CD4-positive, alpha-beta T cell (primary cell): Measurements from ENCODE around the gene KLHL3. TPM values are rescaled to one million over a fixed set of nuclear protein-coding genes. Genes with fewer than 3 reads are reported as not detected.

Experiments
- ATAC-seq: fragments of 200-7000 bp; cut with Tn5 transposase; one replicate; pipeline ENCODE4 v1.10.0; 2022; ENCODE audit warnings: mild to moderate bottlenecking; ENCODE audit not compliant: poor library complexity
- CTCF ChIA-PET: fragments of 350-600 bp; sonication (Branson Sonifier 250); formaldehyde crosslinking; loops from one replicate; lab custom pipeline; 2021; ENCODE audit warnings: antibody characterized with exemption, inconsistent platforms; lab: Charles Lee
- POLR2A ChIA-PET: fragments of 350-600 bp; sonication (Branson Sonifier 250); formaldehyde crosslinking; loops from one replicate; lab custom pipeline; 2021; ENCODE audit warnings: antibody characterized with exemption, inconsistent platforms; lab: Charles Lee
- DNase-seq, 14 experiments: peaks; one replicate each; pipeline ENCODE4 v3.0.0-alpha.2; 2013 to 2020; ENCODE audit warnings: mixed read lengths in 2 of 14
- H3K27ac ChIP-seq, 2 donors: one replicate each; pipeline versions ENCODE4 v1.5.1 to v1.7.0; 2013; ENCODE audit warnings: low read length in 2 of 2, low read depth in 1 of 2, mild to moderate bottlenecking in 1 of 2
- H3K27me3 ChIP-seq, 2 experiments: 1 replicate in 1 of 2; 2 replicates in 1 of 2; pipeline versions ENCODE4 v1.6.1 to v1.7.0; 2013; ENCODE audit warnings: low read length in 2 of 2, control low read depth in 1 of 2, mild to moderate bottlenecking in 1 of 2, moderate library complexity in 1 of 2; ENCODE audit not compliant: insufficient read depth in 2 of 2, control insufficient read depth in 1 of 2
- H3K36me3 ChIP-seq: one replicate; pipeline ENCODE4 v1.6.1; 2013; ENCODE audit warnings: low read length, control low read depth; ENCODE audit not compliant: insufficient read depth
- H3K4me1 ChIP-seq: one replicate; pipeline ENCODE4 v1.6.1; 2013; ENCODE audit warnings: low read length, control low read depth; ENCODE audit not compliant: insufficient read depth
- H3K4me3 ChIP-seq: one replicate; pipeline ENCODE4 v1.5.1; 2013; ENCODE audit warnings: mild to moderate bottlenecking, low read length, moderate library complexity
- H3K9me3 ChIP-seq, 2 experiments: 1 replicate in 1 of 2; 2 replicates in 1 of 2; pipeline versions ENCODE4 v1.6.1 to v1.7.0; 2013; ENCODE audit warnings: low read length in 2 of 2, mild to moderate bottlenecking in 2 of 2, control low read depth in 1 of 2, moderate library complexity in 1 of 2; ENCODE audit not compliant: control insufficient read depth in 1 of 2, insufficient read depth in 1 of 2
- H3K27ac Mint-ChIP-seq: one replicate; pipeline ENCODE4 v1.8.0; 2020; ENCODE audit warnings: mixed read lengths
- H3K27me3 Mint-ChIP-seq: one replicate; pipeline ENCODE4 v1.8.0; 2021; ENCODE audit warnings: mixed read lengths
- H3K36me3 Mint-ChIP-seq: one replicate; pipeline ENCODE4 v1.8.0; 2021; ENCODE audit warnings: low read depth, mixed read lengths
- H3K4me1 Mint-ChIP-seq: one replicate; pipeline ENCODE4 v1.8.0; 2021; ENCODE audit warnings: low read depth, mixed read lengths
- H3K4me3 Mint-ChIP-seq: one replicate; pipeline ENCODE4 v1.8.0; 2020; ENCODE audit warnings: mild to moderate bottlenecking, mixed read lengths
- H3K9me3 Mint-ChIP-seq: one replicate; pipeline ENCODE4 v1.8.0; 2020; ENCODE audit warnings: mixed read lengths
- intact Hi-C, 2 experiments: fragments of 100-400 bp; cut with DNase I in 1 of 2; cut with micrococcal nuclease in 1 of 2; formaldehyde crosslinking; loops; one replicate each; pipeline versions ENCODE4 v1.15.1 to v1.9.0; 2023 to 2025; cut with DNase I, micrococcal nuclease
- total RNA-seq, 174 experiments: library from RNA in 2 of 174; stranded (reverse) in 2 of 174; gene quantifications; one replicate each; pipeline ENCODE4 v1.2.3 and lab custom pipeline; 2021 to 2026
- TF ChIP-seq, protein P1 (sequence below): fragments of 200-600 bp; IDR thresholded peaks from one replicate; pipeline ENCODE4 v1.8.0; 2022; ENCODE audit warnings: antibody characterized with exemption, mild to moderate bottlenecking

The KLHL3 gene
- total RNA-seq, 2 experiments from 2014 or later: 22.0 to 25.9 TPM

DNA sequence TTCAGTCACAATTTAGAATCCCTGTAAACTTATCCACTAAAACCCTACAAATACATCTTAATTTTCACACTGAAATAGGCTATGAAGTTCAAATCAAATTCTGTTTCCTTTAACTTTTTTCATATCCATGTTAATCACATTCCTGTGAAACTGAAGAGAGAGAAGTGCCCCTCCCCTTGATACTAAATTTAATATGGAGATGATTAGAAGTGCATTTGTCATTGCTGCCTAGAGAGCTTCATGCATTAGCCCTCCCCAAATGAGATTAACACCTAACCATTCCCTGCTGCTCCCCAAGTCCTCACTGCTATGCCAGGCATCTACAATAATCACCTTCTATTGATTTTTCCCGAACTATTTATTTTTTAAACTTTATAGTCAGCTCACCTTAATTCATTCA is 151.6 kb downstream of the KLHL3 start:
- ATAC-seq (no peak), DNase-seq (no peak)
- no peak overlapping the region for H3K4me3 Mint-ChIP-seq
- H3K27ac ChIP-seq: no peak overlapping the region
- no peaks in the 10 kb centered on the region for H3K36me3 Mint-ChIP-seq
- no peaks in the 10 kb centered on the region for H3K4me1 ChIP-seq
- H3K27me3 ChIP-seq: peaks cover 0 to 10% of the 10 kb centered on the region in 2 experiments
- no peaks in the 10 kb centered on the region for H3K9me3 ChIP-seq
- H3K36me3 ChIP-seq: no peaks in the 10 kb centered on the region
- no peak overlapping the region for H3K4me3 ChIP-seq
- intact Hi-C loops: no loop called here
- H3K9me3 Mint-ChIP-seq: no peaks in the 10 kb centered on the region
- ChIA-PET CTCF (no interaction called here), POLR2A (no interaction called here)
- H3K4me1 Mint-ChIP-seq: no peaks in the 10 kb centered on the region
- TF ChIP-seq, protein P1, sequence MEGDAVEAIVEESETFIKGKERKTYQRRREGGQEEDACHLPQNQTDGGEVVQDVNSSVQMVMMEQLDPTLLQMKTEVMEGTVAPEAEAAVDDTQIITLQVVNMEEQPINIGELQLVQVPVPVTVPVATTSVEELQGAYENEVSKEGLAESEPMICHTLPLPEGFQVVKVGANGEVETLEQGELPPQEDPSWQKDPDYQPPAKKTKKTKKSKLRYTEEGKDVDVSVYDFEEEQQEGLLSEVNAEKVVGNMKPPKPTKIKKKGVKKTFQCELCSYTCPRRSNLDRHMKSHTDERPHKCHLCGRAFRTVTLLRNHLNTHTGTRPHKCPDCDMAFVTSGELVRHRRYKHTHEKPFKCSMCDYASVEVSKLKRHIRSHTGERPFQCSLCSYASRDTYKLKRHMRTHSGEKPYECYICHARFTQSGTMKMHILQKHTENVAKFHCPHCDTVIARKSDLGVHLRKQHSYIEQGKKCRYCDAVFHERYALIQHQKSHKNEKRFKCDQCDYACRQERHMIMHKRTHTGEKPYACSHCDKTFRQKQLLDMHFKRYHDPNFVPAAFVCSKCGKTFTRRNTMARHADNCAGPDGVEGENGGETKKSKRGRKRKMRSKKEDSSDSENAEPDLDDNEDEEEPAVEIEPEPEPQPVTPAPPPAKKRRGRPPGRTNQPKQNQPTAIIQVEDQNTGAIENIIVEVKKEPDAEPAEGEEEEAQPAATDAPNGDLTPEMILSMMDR: no peak
- H3K27ac Mint-ChIP-seq: no peak overlapping the region
- peaks cover 44% of the 10 kb centered on the region for H3K27me3 Mint-ChIP-seq

DNA sequence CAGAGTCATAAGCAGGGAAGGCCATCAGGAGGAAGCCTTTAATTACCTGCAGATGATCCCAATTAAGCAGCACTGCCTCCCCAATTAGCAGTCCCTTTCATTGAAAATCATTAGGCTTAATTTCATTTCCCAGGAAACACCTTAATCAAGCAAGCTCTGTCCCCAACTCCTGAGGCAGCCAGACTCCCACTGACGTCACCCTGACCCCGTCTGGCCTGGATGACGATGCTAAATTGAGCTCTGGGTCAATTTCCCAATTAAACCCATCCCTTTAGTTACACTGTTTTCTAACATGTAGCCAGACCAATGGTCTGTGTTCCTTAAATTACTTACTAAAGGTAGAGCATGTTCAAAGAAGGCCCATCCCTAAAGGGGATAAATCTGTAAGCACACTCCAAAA is 152.8 kb downstream of the KLHL3 start:
- ATAC-seq: no peak
- no peak for DNase-seq
- intact Hi-C loops: no loop called here
- Histone ChIP-seq H3K4me1 (no peaks in the 10 kb centered on the region), H3K27me3 (peaks cover 0 to 10% of the 10 kb centered on the region in 2 experiments), H3K36me3 (no peaks in the 10 kb centered on the region), H3K9me3 (no peaks in the 10 kb centered on the region), H3K27ac (no peak overlapping the region), H3K4me3 (no peak overlapping the region)
- Mint-ChIP-seq H3K27me3 (peaks cover 39% of the 10 kb centered on the region), H3K4me1 (no peaks in the 10 kb centered on the region), H3K27ac (no peak overlapping the region), H3K4me3 (no peak overlapping the region), H3K36me3 (no peaks in the 10 kb centered on the region), H3K9me3 (no peaks in the 10 kb centered on the region)
- POLR2A ChIA-PET: interaction anchor here (0.6 kb wide), 1 partner anchor 290 kb away, joined by 3 read pairs; no protein-coding TSS in a partner anchor
- CTCF ChIA-PET: no interaction called here
- TF ChIP-seq, protein P1: no peak

DNA sequence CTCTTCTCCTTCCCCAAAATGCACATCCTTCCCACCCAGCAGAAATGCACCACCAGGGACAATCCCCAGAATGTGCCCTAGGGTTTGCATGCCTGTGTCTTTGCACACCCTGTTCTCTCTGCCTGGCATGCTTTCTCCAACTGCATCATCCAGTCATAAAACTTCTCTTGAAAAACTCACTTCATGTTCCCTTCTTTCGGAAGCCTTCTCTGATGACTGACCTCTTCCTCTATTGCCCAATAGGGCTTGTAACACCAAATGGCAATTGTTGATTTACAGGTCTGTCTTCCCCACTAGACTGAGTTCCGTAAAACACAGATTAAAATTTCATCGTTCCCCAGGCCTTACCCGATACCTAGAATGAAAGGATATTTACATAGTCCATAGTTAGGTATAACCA is 153.7 kb downstream of the KLHL3 start:
- Histone ChIP-seq H3K27ac (no peak overlapping the region), H3K9me3 (no peaks in the 10 kb centered on the region), H3K4me3 (no peak overlapping the region), H3K4me1 (no peaks in the 10 kb centered on the region), H3K36me3 (no peaks in the 10 kb centered on the region), H3K27me3 (peaks cover 0 to 6% of the 10 kb centered on the region in 2 experiments)
- intact Hi-C loops: no loop called here
- H3K36me3 Mint-ChIP-seq: no peaks in the 10 kb centered on the region
- no peak overlapping the region for H3K4me3 Mint-ChIP-seq
- ChIA-PET POLR2A (no interaction called here), CTCF (no interaction called here)
- no peak overlapping the region for H3K27ac Mint-ChIP-seq
- TF ChIP-seq, protein P1: no peak
- DNase-seq: peak in 2 of 14 experiments; percentile 22 to 31
- H3K9me3 Mint-ChIP-seq: no peaks in the 10 kb centered on the region
- H3K27me3 Mint-ChIP-seq: peaks cover 32% of the 10 kb centered on the region
- H3K4me1 Mint-ChIP-seq: no peaks in the 10 kb centered on the region
- ATAC-seq: no peak
